Progenitor cell of endocrine pancreas (in vitro differentiated cells): ENCODE measurements around the gene LIN7B. TPM values are rescaled to one million over a fixed set of nuclear protein-coding genes. Genes with fewer than 3 reads are reported as not detected.

Experiments used
- DNase-seq: peaks from one replicate; pipeline ENCODE4 v3.0.0; 2021; ENCODE audit warnings: low spot score; ENCODE audit not compliant: unreplicated experiment
- H3K27ac Mint-ChIP-seq: 2 replicates; pipeline ENCODE4 v1.8.0; 2021; ENCODE audit warnings: mild to moderate bottlenecking, moderate library complexity, mixed read lengths
- H3K27me3 Mint-ChIP-seq: 2 replicates; pipeline ENCODE4 v1.8.0; 2021; ENCODE audit warnings: mixed read lengths
- H3K36me3 Mint-ChIP-seq: 2 replicates; pipeline ENCODE4 v1.8.0; 2022; ENCODE audit warnings: mixed read lengths; ENCODE audit not compliant: insufficient read depth
- H3K4me1 Mint-ChIP-seq: 2 replicates; pipeline ENCODE4 v1.8.0; 2021; ENCODE audit warnings: low read depth, mixed read lengths
- H3K4me3 Mint-ChIP-seq: 2 replicates; pipeline ENCODE4 v1.8.0; 2021; ENCODE audit warnings: low read depth, mild to moderate bottlenecking, moderate library complexity, mixed read lengths
- H3K9me3 Mint-ChIP-seq: 2 replicates; pipeline ENCODE4 v1.8.0; 2021; ENCODE audit warnings: low read depth, mixed read lengths
- CTCF ChIP-seq: fragments of 200-600 bp; sonication (generic); IDR thresholded peaks from one replicate; pipeline ENCODE4 v1.5.0; 2021; ENCODE audit warnings: antibody characterized with exemption, mild to moderate bottlenecking; ENCODE audit not compliant: unreplicated experiment
- total RNA-seq: library from RNA; stranded (reverse); gene quantifications from 2 replicates; pipeline ENCODE4 v1.2.1, GENCODE V29; 2021

LIN7B gene
- total RNA-seq, 1 donor from 2014 or later = 7.0 TPM

- DNase-seq = no peak
- H3K4me1 Mint-ChIP-seq = no peaks in the 10 kb centered on the region
- H3K4me3 Mint-ChIP-seq = no peak overlapping the region
- H3K9me3 Mint-ChIP-seq = no peaks in the 10 kb centered on the region
- no peak for TF ChIP-seq CTCF
- no peak overlapping the region for H3K27ac Mint-ChIP-seq
- no peaks in the 10 kb centered on the region for H3K27me3 Mint-ChIP-seq
- H3K36me3 Mint-ChIP-seq = peaks cover 22% of the 10 kb centered on the region
Measured at GRCh38 chr19:49098795-49099194, 15.4 kb upstream of the LIN7B start.

GRCh38 chr19:49101160-49101559 lies 13.0 kb upstream of the LIN7B start:
- H3K27ac Mint-ChIP-seq = no peak overlapping the region
- peaks cover 24% of the 10 kb centered on the region for H3K36me3 Mint-ChIP-seq
- H3K4me3 Mint-ChIP-seq = no peak overlapping the region
- H3K9me3 Mint-ChIP-seq = no peaks in the 10 kb centered on the region
- H3K27me3 Mint-ChIP-seq = no peaks in the 10 kb centered on the region
- no peak for DNase-seq
- H3K4me1 Mint-ChIP-seq = no peaks in the 10 kb centered on the region
- no peak for TF ChIP-seq CTCF

- no peak for TF ChIP-seq CTCF
- no peaks in the 10 kb centered on the region for H3K27me3 Mint-ChIP-seq
- H3K4me3 Mint-ChIP-seq = no peak overlapping the region
- H3K4me1 Mint-ChIP-seq = no peaks in the 10 kb centered on the region
- H3K9me3 Mint-ChIP-seq = no peaks in the 10 kb centered on the region
- peaks cover 31% of the 10 kb centered on the region for H3K36me3 Mint-ChIP-seq
- no peak overlapping the region for H3K27ac Mint-ChIP-seq
- no peak for DNase-seq
Measured at GRCh38 chr19:49102303-49102702, 11.9 kb upstream of the LIN7B start.

GRCh38 chr19:49103331-49104085 lies 10.7 kb upstream of the LIN7B start:
- H3K4me3 Mint-ChIP-seq = no peak overlapping the region
- no peaks in the 10 kb centered on the region for H3K9me3 Mint-ChIP-seq
- DNase-seq = no peak
- H3K27ac Mint-ChIP-seq = no peak overlapping the region
- peaks cover 29% of the 10 kb centered on the region for H3K36me3 Mint-ChIP-seq
- no peak for TF ChIP-seq CTCF
- no peaks in the 10 kb centered on the region for H3K4me1 Mint-ChIP-seq
- no peaks in the 10 kb centered on the region for H3K27me3 Mint-ChIP-seq

GRCh38 chr19:49104229-49104864 lies 9.8 kb upstream of the LIN7B start:
- peak overlapping the region; percentile 76 for H3K27ac Mint-ChIP-seq

More at GRCh38 chr19:49104229-49104864, 9.8 kb upstream of the LIN7B start:
- no peak for TF ChIP-seq CTCF
- Mint-ChIP-seq H3K9me3 (no peaks in the 10 kb centered on the region), H3K27me3 (no peaks in the 10 kb centered on the region), H3K4me3 (no peak overlapping the region), H3K4me1 (no peaks in the 10 kb centered on the region), H3K36me3 (peaks cover 31% of the 10 kb centered on the region)
- no peak for DNase-seq
